Brain microvascular endothelial cell (primary cell): ENCODE measurements around the gene LRP1B.

Source experiments
- DNase-seq: peaks from one replicate; pipeline ENCODE4 v3.0.0-alpha.2; 2020
- H3K27ac ChIP-seq: fragments of 250-450 bp; sonication (Bioruptor Pico); 2 replicates; pipeline ENCODE4 v1.5.1; 2020; ENCODE audit warnings: mild to moderate bottlenecking, moderate library complexity
- H3K27me3 ChIP-seq: fragments of 250-450 bp; sonication (Bioruptor Pico); replicated peaks from 2 replicates; pipeline ENCODE4 v1.5.1; 2020; ENCODE audit warnings: mild to moderate bottlenecking
- H3K36me3 ChIP-seq: fragments of 250-450 bp; sonication (Bioruptor Pico); replicated peaks from 2 replicates; pipeline ENCODE4 v1.5.1; 2020; ENCODE audit warnings: mild to moderate bottlenecking
- H3K4me3 ChIP-seq: 2 replicates; pipeline ENCODE4 v1.5.1; 2011; ENCODE audit warnings: low read depth, mild to moderate bottlenecking, control low read depth, low read length, moderate library complexity
- CTCF ChIP-seq: IDR thresholded peaks from 2 replicates; pipeline ENCODE4 v1.5.1; 2011; ENCODE audit warnings: low read depth, mild to moderate bottlenecking, moderate library complexity, low read length, control low read depth, inconsistent platforms; ENCODE audit errors: missing control alignments
- in situ Hi-C: cut with HindIII; loops from 2 replicates; pipeline ENCODE4 v1.10.0; 2017; ENCODE audit warnings: low sequenced_read_pairs, low pct_ligation_motif_present

Gene LRP1B

DNA sequence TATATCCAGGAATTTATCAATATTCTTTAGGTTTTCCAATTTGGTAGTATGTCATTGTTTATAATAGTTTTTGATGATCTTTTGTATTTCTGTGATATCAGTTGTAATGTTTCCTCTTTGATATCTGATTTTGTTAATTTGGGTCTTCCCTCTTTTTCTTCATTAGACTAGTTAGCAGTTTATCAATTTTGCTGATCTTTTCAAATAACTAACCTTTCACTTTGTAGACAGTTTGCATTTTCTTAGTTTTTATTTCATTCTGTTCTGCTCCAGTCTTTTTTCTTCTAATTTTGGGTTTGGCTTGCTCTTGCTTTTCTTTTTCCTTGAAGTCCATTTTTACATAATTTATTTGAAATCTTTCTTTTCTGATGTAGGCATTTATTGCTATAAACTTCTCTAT lies 824.4 kb downstream of the LRP1B start:
- in situ Hi-C loops, result no loop called here
- Histone ChIP-seq H3K4me3 (no peak overlapping the region), H3K36me3 (no peaks in the 10 kb centered on the region), H3K27me3 (no peaks in the 10 kb centered on the region), H3K27ac (no peak overlapping the region)
- no peak for DNase-seq
- TF ChIP-seq CTCF, result no peak

GRCh38 chr2:141301551-141301950 lies 829.3 kb downstream of the LRP1B start:
- no peak for DNase-seq
- TF ChIP-seq CTCF, result no peak
- Histone ChIP-seq H3K27ac (no peak overlapping the region), H3K4me3 (no peak overlapping the region), H3K36me3 (no peaks in the 10 kb centered on the region), H3K27me3 (no peaks in the 10 kb centered on the region)
- in situ Hi-C loops, result no loop called here

- no peak overlapping the region for H3K27ac ChIP-seq
- no peak for DNase-seq
- H3K36me3 ChIP-seq, result no peaks in the 10 kb centered on the region
- in situ Hi-C loops, result no loop called here
- H3K4me3 ChIP-seq, result no peak overlapping the region
- no peak for TF ChIP-seq CTCF
- H3K27me3 ChIP-seq, result no peaks in the 10 kb centered on the region
Measured at GRCh38 chr2:141280037-141280436, 850.8 kb downstream of the LRP1B start.

- Histone ChIP-seq H3K27me3 (no peaks in the 10 kb centered on the region), H3K27ac (no peak overlapping the region), H3K4me3 (no peak overlapping the region), H3K36me3 (no peaks in the 10 kb centered on the region)
- TF ChIP-seq CTCF, result no peak
- no peak for DNase-seq
- in situ Hi-C loops, result no loop called here
Measured at GRCh38 chr2:141271346-141271745, 859.5 kb downstream of the LRP1B start.

DNA sequence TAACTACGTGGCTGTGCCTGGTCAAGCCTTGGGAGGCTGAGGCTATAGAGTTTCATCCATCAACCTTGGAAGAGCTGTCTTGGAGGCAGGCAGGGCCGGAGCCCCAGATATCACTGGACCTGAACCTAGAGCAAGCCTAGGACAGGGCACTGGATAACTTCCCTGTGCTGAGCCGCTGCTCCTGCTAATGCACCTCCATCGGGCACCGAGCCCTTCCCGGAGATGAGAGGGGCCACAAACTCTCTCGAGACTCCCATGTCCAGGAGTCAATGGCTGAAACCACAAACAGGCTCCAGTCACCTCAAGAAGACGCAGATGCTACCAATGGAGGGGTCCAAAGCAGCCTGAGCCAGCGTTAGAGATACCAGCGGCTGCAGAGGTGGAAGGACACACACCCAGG lies 866.0 kb downstream of the LRP1B start:
- H3K27me3 ChIP-seq, result no peaks in the 10 kb centered on the region
- in situ Hi-C loops, result no loop called here
- no peak overlapping the region for H3K4me3 ChIP-seq
- no peak for TF ChIP-seq CTCF
- H3K27ac ChIP-seq, result no peak overlapping the region
- H3K36me3 ChIP-seq, result no peaks in the 10 kb centered on the region
- no peak for DNase-seq

GRCh38 chr2:141260911-141261310 lies 869.9 kb downstream of the LRP1B start:
- TF ChIP-seq CTCF, result no peak
- H3K36me3 ChIP-seq, result no peaks in the 10 kb centered on the region
- no peak for DNase-seq
- H3K4me3 ChIP-seq, result no peak overlapping the region
- no peaks in the 10 kb centered on the region for H3K27me3 ChIP-seq
- H3K27ac ChIP-seq, result no peak overlapping the region
- in situ Hi-C loops, result no loop called here
